ENCODE data around the gene TRAK2.
"Not testable (repeated sequence)": the region's sequence is repeated elsewhere in the genome, so short reads cannot be mapped to it uniquely, and the experiment has no call there.

The TRAK2 gene

DNA sequence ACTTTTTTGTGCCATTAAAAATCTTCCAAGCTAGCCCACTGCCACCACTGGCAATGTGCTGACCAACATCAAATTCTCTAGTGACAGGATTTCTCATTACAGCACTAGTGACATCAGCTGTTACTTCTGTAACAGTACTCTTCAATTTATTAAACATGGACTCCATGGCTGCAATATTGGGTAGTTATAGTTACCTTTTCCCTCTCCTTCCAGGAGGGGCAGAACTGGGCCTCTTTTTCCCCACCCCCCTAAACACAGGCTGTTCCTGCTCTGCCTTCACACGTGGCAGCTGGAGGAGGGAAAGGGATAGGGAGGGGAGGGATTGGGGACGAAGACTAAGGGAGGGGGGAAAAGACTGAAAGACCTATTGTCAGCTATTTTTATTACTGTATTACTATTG, 38.1 kb downstream of the TRAK2 start:
- no peak for DNase-seq

DNA sequence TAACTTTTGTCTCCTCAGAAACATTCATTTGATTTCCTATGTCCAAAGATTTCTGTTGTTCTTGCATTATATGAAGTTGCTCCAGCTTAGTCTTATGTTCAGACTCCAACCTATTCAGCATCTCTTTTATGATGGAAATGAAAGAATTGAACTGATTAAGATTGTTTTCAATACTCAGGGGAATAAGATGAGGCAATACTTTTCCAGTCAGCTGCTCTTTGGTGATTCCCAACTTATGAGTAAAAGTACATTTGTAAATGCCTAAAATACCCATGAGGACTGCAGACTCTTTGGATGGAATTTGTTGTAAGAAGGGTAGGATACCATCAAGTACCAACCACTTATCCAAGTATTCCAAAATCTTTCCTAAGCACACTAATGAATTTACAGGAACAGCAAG, 39.8 kb downstream of the TRAK2 start:
- DNase-seq, result no peak

DNA sequence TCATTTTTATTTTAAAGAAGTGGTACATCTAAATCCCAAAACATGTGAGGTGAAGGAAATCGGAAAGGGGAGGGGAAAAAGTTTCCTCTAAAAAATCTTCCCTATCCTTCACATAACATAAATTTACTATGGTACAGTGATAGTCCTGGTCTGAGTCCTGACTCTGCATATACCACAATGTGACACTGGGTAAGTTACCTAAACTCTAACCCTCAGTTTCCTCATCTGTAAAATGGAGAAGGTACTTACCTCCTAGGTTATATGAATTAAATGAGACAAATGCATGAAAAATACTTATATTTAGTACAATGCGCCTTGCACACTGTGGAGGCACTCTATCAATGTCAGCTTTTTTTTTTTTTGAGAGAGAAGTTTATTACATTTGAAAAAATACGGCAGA, 42.3 kb downstream of the TRAK2 start:
- DNase-seq, result no peak

DNA sequence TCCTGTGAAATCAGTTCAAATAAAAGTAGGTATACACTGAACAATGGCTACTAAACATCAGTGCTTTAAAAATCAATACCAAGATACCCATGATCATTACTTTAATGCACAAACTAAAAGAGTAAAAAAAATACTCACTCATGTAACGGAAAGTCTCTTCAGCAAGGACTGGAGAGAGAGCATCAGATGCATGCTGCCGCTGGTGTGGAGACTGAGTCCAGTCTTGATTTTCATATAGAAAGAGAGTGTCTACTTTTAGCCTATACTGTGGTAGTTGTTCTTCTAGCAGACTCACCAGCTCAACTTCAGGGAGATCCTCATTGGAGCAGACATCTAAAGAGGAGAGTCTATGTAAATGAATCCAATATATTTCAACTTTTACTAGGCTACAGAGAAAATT, 44.0 kb downstream of the TRAK2 start:
- DNase-seq, result no peak

DNA sequence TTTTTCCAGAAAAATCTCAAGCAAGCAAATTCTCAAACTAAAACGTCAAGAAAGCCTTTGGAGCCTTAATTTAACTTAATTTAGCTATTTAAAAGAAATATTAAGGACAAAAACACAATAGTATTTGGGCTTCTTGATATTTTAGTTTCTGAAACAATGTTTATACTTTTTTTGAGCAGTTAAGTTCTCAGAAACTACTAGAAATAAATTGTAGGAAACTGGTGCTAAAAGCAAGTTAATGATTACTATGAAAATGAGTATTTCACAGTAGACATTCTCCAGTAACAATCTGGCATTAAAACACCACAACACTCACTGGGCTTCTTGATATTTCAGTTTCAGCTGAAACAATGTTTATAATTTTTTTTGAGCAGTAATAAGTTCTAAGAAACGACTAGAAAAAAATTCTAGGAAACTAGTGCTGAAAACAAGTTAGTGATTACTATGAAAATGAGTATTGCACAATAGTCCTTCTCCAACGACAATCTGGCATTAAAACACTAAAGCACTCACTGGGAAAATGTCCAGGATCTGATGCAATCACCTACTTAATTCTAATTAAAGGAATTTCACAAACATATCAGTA, 45.1 kb downstream of the TRAK2 start:
- DNase-seq, result no peak

DNA sequence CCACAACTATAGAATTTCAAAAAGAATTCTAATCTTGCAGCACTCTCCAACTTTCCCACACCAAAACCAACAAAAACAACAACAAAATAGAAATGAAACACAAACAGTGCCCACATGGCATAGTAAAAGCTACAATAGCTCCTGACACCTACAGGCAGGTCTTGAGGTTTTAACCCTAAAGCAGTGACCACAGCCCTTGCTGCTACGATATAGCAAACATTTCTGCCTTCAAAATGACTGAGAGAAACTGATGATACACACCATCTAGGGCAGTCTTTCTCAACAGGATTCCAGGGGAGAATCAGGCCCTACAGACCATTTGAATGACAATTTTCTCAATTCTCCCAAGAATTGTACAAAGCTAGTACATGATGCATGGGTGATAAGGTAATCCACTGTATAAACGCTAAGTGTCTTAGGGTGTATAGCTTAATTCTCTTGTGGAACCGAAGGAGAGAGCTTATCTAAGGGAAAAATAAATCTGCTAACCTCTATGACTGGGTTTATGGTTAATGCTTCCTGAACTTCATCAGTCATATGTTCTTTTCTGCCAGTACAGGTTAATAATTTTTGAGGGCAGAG, 46.5 kb downstream of the TRAK2 start:
- DNase-seq, result no peak

DNA sequence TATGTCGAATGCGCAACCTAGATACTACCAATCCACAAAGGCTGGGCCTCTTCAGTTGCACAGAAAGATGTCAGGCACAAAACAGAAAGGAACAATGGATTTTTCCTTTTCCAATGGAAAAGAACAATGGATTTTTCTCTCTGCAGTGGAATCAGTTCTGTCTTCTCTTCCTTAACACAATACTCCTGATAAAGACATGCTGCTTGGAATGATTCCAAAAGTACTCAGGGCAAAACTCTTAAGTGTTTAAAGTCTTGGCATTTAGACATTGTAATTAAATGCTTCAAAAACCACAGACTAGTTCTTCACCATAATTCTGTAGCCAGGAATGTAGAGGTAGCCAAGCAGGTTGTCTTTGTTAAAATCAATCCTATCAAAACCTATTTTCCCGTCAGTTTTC, 47.4 kb downstream of the TRAK2 start:
- no peak for DNase-seq

DNA sequence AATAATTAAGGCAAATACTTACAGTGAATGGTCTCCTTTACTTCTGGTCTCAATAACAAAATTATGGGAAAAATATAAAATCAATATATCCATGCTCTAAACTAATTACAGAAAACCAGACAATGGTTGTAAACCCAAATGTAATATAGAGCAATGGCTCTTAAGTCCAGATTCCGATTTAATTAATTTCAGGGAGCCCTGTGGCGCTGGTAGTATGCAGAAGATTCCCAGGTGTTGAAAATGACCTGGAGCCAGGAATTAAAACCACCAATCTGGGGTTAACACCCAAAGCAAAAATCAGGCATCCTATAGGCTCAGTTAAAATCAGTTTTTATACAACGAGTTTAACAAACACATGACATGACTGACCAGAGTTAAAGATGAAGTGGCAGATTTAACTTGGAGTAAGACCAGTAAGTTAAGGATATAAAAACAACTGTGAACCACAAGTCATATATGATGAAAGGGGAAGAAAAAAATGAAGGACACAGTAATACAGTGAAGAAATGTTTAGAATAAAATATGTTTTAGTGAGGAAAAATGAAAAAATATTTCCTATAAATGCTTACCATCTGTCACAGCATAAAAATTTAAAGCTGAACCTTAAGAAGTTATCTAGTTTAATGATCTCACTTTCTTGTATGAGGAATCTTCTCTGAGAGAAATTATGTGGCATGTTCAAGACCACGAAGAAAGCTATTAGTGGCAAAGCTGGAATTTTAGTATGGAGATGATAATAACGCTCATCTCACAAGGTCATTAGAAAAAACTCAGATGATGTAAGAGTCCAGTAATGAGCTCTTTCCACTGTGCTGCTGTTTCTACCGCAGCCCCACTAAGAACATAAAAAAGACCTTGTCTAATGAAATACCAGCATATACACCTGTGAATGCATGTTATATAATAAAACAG, 48.4 kb downstream of the TRAK2 start:
- no peak for DNase-seq

DNA sequence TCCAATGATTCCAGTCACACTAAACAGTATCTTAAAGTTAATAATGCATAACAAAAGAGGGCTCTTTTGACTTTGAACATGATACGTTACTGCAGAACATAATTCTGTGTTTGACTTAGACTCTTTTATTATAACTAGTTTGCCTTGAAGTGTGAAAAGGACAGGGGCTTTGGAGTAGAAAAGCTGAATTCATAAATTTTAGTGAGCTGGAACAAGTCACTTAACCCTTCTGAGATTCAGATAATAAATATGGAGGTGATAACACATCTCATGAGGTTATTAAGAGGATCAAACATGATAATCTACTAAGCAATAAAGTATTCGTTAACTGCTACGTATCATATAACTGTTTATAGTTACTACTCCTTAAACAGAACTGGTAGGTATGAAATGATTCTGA, 49.4 kb downstream of the TRAK2 start:
- no peak for DNase-seq

DNA sequence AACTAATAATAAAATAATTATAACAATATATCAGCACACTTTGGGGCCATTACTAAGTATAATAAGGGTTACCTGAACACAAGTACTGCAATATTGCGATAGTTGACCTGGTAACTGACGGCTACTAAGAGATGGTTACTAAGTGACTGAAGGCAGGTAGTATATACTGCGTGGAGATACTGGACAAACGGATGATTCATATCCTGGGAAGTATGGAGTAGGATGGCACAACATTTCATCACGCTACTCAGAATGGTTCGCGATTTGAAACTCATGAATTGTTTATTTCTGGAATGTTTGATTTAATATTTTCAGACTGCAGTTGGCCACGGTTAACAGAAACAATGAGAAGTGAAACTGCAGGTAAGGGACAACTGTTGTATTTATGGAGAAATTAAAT, 54.7 kb downstream of the TRAK2 start:
- DNase-seq, result no peak

DNA sequence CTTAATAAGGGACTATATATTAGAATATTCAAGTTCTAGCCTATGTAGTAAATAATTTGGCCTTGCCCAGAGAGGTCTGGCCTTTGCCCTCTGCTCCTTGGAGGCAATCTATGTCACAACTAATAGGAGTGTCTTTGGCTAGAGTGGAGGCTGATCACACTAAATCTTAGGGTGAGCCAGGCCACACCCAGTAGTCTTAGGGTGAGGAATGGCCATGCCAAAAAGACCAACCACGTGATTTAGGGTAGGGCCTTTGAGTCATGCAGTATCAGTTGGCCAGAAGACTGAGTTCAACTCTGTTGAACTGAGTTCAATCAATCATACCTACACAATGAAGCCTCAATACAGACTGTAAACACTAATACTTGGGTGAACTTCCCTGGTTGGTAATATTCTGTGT, 68.1 kb downstream of the TRAK2 start:
- DNase-seq, result no peak

DNA sequence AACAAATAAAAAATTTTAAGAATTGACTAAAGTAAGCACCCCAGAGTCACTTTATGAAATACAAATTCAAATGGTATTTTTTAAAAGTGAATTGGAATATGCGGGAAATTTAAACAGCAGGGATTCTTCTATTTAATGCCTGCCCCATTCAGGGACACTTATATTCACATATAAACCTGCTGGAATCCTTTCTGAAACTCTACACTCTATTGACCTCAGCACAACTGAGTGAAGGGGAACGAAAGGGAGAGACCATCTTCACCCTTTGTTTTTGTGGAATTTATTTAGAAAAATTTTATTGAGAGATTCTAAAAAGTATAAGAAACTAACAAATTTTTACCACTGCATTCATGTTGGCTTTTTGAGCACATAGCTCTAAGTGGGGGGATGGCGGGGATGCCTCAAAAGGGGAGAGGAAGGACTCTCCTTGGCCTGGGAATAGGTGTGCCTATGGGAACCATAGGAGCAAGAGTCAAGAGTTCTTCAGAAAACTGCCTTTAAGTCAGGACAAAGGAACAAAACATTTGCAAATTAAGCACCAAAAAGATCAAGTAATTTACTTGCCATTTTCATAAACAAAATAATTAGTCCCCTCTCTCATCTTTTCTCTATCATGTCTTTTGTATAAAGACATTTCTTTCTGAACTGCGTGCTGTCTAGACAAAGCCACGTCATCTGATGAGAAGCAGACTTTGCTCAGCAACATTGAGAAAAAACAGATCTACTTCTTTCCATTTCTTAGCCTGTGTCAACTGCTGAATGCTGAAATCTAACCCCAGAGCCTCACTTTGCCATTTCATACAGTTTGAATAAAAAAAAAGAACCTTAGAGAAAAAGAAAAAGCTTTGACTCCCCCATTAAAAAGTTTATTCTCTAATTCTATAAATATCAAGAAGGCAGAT, 72.5 kb downstream of the TRAK2 start:
- DNase-seq, result no peak

DNA sequence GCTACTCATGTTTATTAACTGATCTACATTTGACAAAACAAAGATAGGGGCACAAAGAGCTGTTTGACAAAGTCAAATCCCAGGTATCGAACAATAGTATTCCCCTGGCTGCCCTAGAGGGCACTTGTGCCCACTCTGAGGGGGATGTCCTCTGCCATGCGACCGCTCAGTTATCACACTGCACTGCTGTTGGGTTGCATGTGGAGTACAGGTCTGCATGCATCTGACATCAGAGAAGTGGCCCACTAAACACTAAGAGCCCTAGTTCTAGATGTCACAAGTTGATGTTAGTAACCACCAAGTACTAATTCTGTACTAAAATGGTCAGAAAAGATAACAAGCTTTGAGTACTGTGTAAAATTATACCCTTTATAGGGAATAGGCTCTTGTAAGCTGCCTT, 74.0 kb downstream of the TRAK2 start:
- no peak for DNase-seq

DNA sequence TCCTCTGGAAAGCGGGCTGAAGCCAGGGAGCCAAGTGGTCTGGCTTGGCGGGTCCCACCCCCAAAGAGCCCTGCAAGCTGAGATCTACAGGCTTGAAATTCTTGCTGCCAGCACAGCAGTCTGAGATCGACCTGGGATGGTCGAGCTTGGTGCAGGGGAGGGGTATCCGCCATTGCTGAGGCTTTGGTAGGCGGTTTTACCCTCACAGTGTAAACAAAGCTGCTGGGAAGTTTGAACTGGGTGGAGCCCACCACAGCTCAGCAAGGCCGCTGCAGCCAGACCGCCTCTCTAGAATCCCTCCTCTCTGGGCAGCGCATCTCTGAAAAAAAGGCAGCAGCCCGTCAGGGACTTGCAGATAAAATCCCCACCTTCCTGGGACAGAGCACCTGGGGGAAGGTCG, 81.5 kb downstream of the TRAK2 start:
- no peak for DNase-seq

DNA sequence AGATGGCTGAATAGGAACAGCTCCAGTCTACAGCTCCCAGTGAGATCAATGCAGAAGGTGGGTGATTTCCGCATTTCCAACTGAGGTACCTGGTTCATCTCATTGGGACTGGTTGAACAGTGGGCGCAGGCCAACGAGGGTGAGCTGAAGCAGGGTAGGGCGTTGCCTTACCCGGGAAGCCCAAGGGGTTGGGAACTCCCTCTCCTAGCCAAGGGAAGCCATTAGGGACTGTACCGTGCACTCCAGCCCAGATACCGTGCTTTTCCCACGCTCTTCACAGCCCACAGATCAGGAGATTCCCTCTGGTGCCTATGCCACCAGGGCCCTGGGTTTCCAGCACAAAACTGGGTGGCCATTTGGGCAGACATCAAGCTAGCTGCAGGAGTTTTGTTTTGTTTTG, 81.9 kb downstream of the TRAK2 start:
- not testable (repeated sequence) for DNase-seq

DNA sequence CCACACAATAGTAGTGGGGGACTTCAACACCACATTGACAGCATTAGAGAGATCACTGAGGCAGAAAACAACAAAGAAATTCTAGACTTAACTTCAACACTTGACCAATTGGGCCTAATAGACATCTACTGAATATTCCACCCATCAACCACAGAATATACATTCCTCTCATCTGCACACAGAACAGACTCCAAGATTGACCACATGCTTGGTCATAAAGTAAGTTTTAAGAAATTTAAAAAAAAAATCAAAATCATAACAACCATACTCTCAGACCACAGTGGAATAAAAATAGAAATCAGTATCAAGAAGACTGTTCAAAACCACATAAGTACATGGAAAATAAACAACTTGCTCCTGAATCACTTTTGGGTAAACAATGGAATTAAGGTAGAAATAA, 85.1 kb downstream of the TRAK2 start:
- no peak for DNase-seq

DNA sequence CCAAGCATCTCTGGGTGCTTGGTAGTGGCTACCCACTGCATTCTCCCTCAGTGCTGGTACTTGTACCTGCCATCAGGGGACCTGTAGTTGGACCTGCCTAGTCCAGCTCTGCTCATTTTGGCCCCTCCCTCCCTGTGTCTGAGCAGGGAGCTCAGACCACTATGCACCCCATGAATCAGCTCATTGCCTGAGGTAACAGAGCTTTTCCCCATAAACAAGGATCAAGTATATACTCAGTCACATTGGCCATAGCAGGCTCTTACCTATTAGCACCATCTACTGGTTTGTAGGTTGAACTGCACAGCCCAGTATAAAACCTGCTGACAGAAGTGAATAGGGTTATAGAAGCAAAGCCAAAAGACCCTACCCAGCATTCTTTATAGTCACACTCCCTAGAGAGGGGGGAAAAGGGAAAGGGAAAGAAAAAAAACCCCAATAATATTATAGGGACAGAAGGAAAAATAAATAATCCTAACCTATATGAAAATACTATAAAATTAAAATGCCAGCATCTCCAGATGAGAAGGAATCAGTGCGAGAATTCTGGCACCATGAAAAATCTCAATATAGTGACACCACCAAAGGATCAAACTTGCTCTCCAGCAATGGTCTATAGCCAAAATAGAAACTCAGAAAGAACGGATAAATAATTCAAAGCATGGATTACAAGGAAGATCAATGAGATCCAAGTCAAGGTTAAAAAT, 87.2 kb downstream of the TRAK2 start:
- DNase-seq, result peak; percentile 34 to 47

DNA sequence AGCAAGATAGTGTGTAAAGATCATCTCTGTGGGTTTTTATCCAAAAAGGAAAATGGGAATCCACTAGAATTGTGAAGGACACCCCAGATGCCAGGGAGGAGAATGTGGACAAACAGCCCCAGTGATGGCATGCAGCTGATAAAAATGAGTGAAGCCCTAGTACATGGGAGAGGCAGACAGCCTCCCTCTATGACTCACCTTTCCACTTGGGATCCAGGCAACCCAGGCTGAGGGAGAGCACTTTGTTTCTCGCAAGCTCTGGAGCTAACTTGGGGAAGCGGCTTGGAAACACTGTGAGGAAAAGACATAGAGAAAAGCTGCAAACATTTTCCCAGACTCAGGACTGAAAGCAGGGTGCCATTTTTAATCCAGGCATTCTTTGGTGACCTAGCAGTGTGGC, 88.9 kb downstream of the TRAK2 start:
- no peak for DNase-seq

DNA sequence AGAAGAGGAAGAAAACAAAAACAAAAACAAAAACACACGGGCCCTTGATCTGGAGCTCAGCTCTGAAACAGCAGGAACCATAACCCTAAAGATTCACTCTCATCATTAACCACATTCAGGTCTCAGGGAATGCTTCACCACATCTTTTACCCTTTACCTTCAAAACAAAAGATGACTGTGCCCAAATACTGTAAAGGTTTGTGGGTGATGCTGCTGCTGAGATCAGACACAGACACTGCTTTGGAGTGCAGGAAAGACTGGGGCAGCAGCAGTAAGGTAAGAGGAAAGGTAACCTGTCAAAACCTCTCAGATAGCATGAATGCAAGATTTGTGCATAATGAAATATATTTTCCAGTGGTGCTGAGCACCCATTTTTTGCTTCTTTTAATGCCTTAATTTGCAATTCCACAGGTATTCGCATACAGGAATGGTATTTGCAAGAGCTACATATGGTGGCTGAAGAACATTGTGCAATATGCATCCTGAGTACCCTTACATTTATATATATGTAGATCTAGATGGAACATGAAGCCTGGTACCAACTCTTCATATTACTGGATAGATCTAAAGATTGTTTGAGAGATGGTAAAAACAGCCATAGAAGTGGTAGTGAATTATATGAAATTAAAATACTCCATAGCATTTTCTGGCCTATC, 90.1 kb downstream of the TRAK2 start:
- DNase-seq, result no peak

DNA sequence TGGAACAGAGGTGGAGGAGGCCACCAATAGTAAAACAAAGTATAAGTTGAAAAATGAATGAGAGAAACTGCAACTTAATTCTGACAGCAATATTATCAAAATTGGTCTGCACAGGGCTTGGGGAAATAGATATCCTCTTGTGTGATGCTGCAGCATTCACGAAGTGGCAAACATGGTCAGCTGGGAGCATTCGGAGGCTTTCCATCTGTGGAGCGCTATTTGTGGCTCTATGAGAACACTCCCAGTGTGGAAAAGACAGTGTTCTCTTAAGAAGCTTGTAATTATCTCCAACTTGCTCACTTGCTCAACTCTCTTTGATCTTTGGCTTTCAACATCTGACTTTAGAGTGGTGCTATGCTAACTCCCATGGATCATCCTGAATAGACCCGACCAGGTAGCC, 91.0 kb downstream of the TRAK2 start:
- no peak for DNase-seq

DNA sequence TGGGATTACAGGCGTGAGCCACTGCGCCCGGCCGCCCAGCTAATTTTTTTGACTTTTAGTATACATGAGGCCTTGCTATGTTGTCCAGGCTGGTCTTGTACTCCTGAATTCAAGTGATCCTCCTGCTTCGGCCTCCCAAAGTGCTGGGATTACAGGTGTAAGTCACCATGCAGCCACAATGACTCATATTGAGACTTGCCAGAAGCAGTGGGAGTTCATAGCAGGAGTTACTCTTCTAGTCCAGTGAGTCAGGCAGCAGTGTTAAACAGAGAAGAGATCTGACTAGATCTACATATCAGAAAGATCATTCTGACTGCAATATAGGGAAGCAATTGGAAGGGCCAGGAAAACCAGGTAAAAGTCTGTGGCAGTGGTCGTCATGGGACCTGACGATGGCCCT, 92.6 kb downstream of the TRAK2 start:
- peak; percentile 56 to 66 for DNase-seq

DNA sequence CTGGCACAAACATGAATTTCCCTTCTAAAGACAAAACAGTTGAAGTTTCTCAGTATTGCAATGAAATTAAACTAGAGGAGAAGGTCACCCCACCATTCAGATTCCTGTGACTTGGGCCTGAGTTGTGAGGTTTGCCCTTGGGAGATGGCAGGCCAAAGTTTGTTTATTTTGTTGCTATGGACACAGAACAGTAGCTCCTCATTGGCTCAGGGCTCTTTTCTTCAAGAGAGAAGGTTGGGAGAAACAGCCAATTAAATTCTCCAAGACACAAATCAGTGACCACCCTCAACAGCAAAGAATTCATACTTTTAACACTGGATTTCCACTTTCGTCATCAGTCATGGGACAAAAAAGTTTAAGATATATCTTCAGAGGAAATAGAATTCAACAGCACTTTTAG, 94.0 kb downstream of the TRAK2 start, which contains the start of gene FLACC1:
Gene FLACC1 (minus strand): TSS at position 125 of the 400 bp plus-strand sequence. CDS start 5,941 bp downstream, outside the sequence.
- no peak for DNase-seq

Data from activated T-cell treated with anti-CD3 and anti-CD28 coated beads, Interleukin-2, amount 50 U/mL, for 48 hours (primary cell).